HG02642 (cell line): ENCODE measurements around the gene TANGO6.

ENCODE experiments used
- ATAC-seq: cut with Tn5 transposase; IDR thresholded peaks from one replicate; pipeline ENCODE4 v1.9.1; 2021; ENCODE audit warnings: mild to moderate bottlenecking; ENCODE audit not compliant: unreplicated experiment, poor library complexity

Gene TANGO6

DNA sequence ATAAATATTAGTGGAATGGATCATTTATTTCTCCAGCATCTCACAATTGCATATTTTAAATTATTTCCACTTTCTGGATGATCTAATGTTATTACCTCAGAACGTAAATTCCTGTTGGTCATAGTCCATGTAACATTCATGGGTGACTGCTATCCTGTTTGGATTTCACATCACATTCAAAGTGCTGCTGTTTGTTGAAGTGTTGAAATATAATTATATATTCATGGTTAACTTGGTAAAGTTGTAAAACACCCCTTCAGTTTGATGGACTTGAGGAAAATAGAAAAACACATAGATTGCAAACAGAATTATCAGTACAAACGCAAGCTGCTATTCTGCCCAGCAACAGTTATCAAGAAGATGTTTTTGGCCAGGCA lies 59.6 kb downstream of the TANGO6 start:
- ATAC-seq, result no peak

DNA sequence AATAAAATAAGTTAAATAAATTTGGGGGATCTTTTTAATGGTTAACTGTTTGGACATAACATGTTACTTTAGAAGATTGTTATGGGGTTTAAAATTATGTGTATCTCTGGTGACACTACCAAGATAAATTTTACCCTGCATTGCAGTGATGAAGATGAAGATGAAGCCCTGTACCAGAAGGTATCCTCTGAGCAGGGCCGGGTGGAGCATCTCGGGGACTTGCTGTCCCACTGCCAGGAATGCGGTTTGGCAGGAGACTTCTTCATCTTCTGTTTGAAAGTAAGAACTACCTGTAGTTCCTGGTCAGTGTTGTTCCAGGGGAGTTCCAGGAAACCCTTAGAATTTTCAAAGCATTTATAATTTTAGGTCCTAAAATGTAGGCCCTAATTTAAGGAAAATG lies 64.0 kb downstream of the TANGO6 start:
- no peak for ATAC-seq

DNA sequence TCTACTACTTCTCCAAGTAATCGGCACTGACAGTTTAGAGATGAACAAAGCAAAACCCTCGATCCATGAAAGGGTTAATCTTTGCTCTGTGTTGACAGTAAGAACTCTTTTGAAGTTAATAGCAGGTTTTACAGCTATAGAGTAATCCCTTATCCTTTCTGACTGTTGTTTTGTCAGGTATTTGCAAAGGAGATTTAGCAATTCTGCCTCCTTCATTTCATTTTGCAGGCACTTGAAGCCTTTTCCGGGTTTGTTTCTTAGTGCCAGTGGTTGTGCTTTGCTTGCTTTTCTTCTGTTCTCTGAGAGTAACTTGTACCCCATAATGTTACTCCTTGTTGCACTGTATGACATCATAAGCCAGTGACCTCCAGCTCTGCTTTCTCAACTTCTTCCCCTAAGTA lies 64.5 kb downstream of the TANGO6 start:
- no peak for ATAC-seq

DNA sequence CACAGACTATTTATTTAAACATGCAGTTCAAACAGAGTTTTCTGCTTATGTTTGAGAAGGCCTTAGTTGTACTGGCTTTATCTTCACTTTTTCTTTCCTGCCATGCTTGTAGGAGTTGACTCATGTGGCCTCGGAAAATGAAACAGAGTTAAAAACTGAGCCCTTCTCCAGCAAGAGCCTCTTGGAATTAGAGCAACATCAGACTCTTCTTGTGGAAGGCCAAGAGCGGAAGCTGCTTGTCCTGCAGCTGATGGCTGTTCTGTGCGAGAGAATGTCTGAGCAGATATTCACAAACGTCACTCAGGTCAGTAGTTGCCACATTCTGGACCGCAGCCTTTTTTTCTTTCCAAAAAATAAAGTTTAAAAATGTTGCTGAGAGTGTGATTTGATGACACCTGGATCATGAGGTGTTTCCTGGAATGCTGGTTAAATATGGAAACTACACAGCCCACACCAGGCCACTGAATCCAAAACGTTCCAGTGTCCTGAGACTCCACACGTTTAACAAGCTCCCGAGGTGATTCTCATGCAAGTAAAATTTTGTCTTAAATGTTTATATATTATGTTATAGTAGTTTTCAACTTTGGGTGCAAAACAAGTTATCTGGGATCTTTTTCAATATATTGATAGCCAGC lies 65.9 kb downstream of the TANGO6 start:
- ATAC-seq, result no peak

DNA sequence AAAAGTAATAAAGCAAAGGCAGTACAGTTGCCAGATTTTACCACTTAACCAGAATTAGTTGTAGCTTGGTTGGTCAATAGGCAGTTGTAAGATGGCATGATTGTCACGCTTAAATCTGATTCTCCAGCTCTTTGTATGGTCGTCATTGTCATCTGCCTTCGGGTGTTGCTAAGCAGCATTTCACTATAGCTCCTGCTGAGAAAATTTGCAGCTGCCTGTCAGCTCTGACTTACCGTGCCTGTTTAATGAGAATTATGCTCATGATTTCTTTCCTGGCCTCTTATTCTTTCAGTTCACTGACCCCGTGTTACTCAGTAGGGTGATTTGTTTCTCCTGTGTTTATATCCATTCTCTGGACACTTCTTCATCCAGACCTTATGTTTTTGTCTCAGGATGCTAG lies 66.7 kb downstream of the TANGO6 start:
- no peak for ATAC-seq

DNA sequence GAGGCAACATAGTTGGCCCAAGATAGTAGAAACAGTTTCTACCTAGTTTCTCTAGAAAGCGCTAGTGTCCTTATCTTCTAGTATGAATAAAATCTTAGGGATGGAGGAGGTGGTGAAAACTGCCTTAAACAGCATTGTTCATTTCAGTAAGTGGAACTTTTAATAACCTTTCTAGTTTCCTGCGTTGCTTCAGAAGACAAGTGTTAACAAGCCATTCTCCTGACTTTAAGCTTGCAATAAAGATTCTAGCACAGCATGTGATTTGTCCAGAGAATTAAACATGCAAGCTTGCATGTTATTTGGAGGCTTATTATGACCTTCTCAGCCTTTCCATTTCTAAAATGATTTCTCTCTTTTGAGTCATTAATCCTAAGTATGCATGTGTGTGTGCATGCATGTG lies 72.3 kb downstream of the TANGO6 start:
- no peak for ATAC-seq

DNA sequence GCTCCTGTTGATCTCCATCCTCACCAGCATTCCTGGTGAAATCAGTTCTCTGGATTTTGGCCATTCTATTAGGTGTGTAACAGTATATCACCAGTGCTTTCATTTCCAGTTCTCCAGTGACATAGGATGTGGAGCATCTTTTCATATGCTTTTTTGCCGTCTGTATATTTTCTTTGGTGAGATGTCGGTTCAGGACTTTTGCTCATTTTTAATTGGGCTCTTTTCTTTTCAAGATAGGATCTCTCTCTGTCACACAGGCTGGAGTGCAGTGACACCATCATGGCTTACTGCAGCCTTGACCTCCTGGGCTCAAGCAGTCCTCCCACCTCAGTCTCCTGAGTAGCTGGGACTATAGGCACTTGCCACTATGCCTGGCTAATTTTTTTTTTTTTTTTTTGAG lies 74.2 kb downstream of the TANGO6 start:
- no peak for ATAC-seq

DNA sequence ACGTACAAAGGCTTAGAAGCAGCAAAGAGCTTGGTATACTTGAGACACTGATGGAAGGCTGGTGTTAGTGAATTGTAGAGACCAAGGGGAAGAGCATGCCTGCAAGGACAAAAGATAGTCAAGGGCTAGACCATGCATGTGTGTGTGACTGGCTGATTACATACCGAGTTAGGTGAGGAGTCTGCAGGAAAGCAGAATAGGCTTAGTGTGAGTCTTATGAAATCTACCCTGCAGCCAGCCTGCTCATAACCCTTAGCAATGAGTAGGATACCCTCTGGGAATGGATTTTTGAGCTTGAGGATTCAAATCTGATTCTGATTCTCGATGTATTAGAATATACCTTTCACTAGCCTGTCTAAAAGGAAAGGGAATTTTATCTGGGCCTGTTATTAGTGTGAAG lies 77.0 kb downstream of the TANGO6 start:
- no peak for ATAC-seq

DNA sequence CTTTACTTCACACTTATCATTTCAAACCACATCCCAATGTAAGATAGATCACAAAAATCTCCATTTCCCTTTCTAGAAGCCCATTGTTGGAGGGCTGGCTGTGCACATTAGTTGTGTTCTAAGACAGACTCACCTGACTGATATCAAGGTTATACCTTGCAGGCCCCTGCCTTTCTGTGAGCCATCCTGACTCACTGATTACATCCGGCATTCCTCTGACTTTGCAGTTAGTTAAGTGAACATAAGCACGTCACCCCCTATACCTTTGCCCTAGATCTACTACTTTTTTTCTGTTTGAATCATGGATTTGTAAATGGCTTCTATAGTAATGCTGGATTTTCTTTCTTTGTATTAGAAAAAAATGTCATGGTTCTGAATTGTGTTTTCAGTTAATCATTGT lies 78.3 kb downstream of the TANGO6 start:
- no peak for ATAC-seq

DNA sequence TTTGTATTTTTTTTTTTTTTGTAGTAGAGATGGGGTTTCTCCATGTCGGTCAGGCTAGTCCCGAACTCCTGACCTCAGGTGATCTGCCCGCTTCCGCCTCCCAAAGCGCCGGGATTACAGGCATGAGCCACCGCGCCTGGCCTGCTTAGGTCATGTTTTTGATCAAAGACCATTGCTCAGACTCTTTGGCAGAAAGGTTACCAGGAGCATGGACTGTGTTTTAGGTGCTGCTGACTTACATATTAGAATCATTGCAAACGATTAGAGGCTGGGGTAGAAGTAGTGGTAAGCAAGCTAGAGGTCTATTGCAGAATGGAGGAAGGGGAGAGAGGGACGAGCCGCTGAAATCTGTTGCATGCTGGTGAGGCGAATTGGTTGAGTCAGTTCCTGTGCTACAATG lies 79.8 kb downstream of the TANGO6 start:
- ATAC-seq, result no peak

DNA sequence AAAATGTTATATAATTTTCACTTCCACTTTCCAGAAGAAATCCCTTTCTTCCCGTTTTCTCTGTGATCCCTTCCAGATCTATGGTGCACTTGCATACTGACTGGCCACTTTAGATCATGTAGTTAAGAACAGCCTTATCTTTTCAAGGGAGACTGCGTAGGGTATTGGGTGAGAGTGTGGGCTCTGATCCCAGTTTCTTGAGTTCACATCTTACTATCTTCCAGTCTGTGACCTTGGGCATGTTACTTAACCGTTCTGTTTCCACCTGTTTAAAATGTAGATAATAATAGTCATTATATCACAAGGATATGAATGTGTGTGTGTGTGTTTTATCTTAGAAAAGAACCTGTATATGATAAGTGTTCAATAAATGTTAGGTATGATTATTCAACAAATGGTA lies 83.7 kb downstream of the TANGO6 start:
- no peak for ATAC-seq

DNA sequence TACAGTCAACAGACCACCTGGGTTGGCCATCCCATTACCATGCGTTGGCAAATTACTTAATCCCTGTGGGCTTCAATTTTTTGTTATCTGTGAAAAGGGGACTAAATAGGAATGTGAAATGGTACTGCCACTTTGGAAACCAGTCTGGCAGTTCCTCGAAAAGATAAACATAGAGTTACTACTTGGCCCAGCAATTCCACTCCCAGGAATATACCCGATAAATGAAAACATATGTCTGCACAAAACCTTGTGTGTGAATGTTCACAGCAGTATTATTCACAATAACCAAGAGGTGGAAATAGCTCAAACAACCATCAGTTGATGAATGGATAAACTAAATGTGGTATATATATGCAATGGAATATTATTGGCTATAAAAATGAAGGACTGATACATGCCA lies 87.9 kb downstream of the TANGO6 start:
- ATAC-seq, result no peak

DNA sequence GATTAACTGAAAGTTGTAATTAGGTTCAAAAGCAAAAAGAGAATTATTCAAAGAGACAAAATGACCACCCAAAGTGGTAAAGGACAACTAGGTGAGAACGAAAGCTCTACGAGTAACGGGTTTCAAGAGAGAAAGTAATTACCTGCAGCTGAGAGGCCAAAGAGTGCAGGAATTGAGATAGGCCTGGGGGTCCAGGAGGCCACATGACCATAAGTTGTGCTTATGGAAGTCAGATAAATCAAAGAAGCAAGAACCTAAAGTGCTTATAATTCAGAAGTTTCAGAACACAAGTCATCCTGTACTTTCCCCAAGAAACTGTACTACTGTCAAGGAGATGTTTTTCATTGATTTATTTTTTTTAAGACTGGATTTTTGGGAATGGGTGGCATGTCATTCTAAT lies 91.1 kb downstream of the TANGO6 start:
- ATAC-seq, result no peak

DNA sequence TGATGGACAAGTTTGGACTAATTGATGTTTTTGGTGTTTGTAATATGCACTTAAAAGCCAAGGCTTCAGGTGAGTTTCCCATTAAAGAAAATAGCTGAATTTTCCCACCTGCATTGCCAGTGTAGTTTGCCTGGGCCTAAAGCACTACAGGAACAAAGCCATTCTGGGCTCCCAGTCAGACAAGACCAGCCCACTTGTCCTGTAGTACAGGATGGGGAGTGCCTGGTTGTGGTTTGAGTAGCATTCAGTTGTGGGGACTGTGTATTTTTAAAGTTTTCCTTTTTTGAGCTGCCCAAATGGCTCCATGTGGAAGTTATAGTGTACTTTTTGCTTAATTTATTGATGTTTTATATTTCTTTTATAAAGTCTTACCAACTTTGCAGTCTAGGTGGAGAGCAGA lies 91.7 kb downstream of the TANGO6 start:
- ATAC-seq, result no peak

DNA sequence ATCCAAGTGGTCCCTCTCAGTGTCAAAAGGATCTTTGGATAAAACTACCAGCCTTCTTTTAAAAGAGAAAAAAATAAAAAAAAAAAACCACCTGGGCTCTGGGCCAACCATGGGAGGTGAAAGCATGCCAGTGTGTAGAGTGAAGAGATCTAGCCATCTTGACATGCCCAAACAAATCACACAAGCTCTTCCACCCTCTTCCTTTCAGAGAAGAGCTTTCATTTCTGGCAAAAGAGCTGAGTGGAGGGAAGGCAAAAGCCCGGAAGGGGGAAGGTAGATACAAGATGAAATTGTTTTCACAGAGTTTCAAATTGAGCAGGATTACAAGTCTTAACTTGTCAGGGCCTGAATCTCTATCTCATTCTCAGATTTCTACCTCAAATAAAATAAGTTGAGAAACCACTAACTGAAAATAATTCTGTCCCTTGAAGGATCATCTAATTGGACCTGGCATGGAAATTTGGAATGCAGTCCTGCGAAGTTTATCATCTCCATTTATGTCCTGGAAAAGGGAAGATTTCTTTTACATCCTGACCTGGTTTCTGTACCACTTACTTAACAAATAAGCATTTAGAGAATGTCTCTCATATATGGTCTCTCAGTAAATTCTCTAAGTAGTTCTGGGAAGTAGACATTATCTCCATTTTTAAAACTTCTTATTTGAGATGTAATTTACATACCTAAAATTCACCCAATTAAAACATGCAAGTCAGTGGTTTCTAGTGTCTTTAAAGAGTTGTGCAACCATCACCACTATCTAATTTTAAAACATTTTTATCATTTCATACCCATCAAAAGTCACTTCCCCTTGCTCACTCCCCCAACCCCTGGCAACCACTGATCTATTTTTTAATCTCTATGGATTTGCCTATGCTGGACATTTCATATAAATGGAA lies 93.7 kb downstream of the TANGO6 start:
- no peak for ATAC-seq

DNA sequence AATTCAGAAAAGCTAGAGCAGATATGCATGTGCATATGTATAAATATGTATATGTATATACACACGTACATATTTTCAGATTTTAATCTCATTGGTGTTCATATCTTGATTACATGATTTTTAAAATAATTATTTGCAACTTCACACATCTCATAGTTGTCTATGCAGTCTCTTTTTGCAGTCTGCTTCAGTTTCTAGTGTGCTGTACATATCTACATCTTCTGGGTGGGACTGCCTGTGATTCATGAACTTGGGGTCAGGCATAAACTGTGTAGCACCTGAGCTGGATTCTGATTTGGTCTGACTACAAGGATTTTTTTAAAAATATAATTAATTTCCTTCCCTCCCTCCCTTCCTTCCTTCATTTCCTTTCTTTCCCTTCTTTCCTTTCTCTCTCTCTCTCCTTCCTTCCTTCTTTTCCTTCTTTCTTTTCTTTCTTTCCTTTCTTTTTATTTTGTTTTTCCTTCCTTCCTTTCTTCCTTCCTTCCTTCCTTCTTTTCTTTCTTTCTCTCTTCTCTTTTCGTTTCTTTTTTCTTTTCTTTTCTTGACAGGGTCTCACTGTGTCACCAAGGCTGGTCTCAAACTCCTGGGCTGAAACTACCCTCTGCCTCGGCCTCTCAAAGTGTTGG lies 96.5 kb downstream of the TANGO6 start:
- ATAC-seq, result no peak

DNA sequence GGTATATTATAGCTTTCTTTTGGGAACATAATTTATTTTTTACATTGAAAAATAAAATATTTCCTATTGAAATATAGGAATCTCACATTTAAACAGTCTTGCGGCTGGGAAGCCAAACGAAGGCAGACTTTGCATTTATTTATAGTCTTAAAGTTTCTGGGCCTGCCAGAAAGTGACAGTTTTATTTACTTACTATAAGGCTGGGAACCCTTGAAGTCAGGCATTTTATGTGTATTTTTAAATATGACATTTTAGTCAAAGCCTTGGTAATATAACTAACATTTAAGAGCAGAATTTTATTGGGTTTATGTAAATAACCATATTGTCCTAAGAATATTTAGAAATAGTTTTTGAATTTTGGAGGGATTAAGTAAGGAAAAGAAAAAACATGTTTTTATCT lies 97.5 kb downstream of the TANGO6 start:
- no peak for ATAC-seq

DNA sequence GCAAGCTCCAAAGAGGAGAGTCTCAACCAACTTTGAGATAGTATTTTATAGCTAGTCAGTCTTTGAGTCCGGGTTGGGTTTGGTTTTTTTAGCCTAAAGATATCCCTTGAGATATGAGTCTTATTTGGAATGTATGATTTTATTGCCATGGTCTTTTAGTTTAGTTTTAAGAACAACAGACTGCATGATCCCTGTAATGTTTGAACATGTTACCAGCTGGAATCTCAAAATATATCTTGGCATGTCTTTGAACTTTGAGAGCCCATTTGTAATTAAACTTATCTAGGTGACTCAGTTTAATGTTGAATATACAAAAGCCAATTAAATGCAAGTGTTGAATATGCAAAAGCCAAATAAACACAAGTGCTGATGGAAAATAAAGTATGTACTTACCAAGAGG lies 100.6 kb downstream of the TANGO6 start:
- ATAC-seq, result no peak

DNA sequence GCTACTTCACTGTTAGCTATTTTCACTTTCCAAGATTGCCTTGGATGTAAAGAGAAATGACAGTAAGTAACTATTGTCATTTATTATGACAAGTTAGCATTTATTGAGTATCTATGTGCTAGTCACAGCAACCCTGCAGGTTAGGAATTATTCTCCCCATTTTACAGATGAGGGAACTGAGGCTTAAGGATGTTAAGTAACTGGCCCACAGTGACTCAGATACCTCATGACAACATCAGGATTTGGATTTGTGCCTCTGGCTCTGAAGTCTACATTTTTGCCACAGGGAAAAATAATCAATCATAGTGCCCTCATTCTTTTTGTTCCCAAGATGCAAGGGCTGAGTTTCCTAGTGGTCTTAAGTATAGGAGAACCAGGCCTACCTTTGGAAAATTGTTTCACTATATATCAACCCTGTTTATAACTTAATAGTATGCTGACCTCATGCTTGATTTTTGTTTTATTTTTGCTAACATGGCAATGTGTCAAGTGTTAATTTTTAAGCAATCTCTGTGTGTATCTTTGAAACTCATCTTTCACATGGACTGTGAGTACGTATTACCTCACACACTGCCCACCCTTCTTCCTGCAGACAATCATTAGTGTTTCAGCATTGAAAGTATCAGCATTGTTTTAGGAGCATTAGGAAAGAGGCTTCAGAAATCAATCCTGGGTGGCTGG lies 105.0 kb downstream of the TANGO6 start:
- no peak for ATAC-seq

DNA sequence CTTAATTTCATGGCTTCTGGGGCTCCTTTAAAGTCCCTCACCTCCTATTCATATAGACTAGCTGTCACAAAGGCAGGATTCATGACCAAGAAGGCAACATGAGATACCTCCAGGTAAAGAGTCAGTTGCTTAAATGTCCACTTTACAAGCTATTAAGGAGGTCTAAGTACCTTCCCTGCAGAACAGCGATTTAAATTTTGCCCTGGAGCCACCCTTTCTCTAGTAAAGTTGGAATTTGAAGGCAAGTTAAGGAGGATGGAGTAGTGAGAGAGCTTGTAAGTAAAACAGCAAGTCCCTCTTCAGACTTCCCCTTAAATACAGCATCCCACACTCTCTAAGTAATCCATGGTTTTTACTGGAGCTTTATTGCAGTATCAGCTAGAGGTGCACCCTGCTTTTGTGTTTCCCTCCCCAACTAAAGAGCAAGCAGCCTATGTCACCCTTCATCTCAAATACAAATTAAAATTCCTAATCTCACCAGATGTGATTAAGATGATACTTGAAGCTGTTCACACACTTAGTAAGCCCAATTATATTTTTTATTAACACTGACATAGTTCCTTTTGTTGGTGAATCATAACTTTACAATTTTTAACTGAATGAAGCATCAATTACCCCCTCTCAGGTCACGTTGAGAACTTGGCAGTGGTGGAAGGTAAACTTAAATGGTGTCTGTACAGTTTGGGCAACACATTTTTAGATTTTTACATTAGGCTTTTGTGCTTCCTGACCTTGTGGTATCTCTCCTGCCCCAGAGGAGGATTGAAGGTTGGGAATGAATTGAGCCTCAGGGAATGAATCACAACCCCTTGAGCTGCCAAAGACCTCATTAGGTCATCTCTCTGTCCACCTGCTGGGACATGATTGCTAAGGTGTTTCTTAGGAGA lies 108.9 kb downstream of the TANGO6 start:
- no peak for ATAC-seq
